IPS-18a (cell line): ENCODE results near the gene SPAG16.

Source experiments
- H3K27ac ChIP-seq: one replicate; pipeline ENCODE4 v1.5.1; 2013; ENCODE audit warnings: low read length
- H3K27me3 ChIP-seq: one replicate; pipeline ENCODE4 v1.6.1; 2013; ENCODE audit warnings: mild to moderate bottlenecking, low read length; ENCODE audit not compliant: control insufficient read depth, insufficient read depth
- H3K36me3 ChIP-seq: one replicate; pipeline ENCODE4 v1.6.1; 2013; ENCODE audit warnings: low read depth, low read length; ENCODE audit not compliant: control insufficient read depth
- H3K4me1 ChIP-seq: one replicate; pipeline ENCODE4 v1.6.1; 2013; ENCODE audit warnings: low read depth, low read length; ENCODE audit not compliant: control insufficient read depth
- H3K4me3 ChIP-seq: one replicate; pipeline ENCODE4 v1.5.1; 2013; ENCODE audit warnings: low read length
- H3K9ac ChIP-seq: one replicate; pipeline ENCODE4 v1.6.1; 2013; ENCODE audit warnings: mild to moderate bottlenecking, low read length, moderate library complexity
- H3K9me3 ChIP-seq: one replicate; pipeline ENCODE4 v1.6.1; 2013; ENCODE audit warnings: low read depth, low read length; ENCODE audit not compliant: control insufficient read depth

SPAG16 gene

DNA sequence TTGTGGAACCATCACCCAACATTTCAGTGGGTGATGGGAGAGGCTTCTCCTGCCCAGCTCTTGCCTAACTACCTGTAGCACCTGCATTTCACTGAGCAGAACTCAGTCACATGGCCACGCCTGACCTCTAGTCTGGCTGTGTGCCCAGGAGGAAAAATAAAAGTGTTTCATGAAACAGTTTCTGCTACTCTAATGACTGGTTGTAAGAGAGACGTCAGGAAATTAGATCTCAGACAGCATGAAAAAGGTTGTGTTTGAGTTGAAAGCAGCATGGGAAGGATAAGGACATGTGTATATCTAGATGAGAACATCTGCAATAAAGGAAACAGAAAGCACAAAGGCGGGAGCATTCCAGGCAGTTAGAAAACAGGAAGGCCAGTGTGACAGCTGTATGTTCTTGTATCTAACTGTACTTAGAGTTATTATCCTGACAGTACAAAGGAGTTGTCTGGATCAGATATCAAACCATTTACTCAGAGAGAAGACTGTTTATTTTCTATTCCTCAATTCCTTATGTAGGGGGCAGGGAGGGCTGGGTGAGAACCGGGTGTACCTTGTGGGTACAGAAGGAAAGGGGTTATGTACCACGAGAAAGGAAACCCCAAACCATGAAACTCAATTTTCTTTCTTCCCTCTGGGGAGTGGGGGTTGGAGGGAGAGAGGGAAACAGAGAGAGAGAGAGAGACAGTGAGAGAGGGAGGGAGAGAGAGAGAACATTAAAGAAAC lies 819.2 kb downstream of the SPAG16 start:
- Histone ChIP-seq H3K27ac (no peak overlapping the region), H3K9me3 (no peaks in the 10 kb centered on the region), H3K27me3 (no peaks in the 10 kb centered on the region), H3K36me3 (no peaks in the 10 kb centered on the region), H3K4me1 (peaks cover 11% of the 10 kb centered on the region), H3K9ac (no peak overlapping the region), H3K4me3 (no peak overlapping the region)

GRCh38 chr2:214104219-214104618 lies 820.0 kb downstream of the SPAG16 start:
- Histone ChIP-seq H3K9ac (no peak overlapping the region), H3K4me1 (peaks cover 11% of the 10 kb centered on the region), H3K36me3 (no peaks in the 10 kb centered on the region), H3K4me3 (no peak overlapping the region), H3K27ac (no peak overlapping the region), H3K9me3 (no peaks in the 10 kb centered on the region), H3K27me3 (no peaks in the 10 kb centered on the region)

DNA sequence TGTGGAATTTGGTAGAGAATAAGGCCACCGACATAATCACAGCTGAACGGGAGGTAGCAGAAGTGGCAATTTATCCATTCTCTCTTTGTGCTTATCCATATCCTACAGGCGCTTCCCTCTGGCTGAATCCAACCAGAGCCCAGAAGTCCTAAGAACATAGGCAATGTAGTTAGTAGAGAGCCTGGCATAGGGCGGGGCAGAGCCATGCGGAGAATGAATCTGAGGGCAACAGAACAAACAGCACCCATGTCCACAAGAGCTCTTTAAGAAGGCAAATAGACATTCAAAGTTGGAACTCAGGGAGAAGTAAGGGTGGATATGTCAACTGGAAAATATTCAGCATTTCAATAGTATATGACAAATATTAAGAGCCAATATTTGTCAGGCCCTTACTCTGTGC lies 820.7 kb downstream of the SPAG16 start:
- H3K9me3 ChIP-seq, result no peaks in the 10 kb centered on the region
- H3K27me3 ChIP-seq, result no peaks in the 10 kb centered on the region
- peaks cover 11% of the 10 kb centered on the region for H3K4me1 ChIP-seq
- H3K9ac ChIP-seq, result no peak overlapping the region
- H3K4me3 ChIP-seq, result no peak overlapping the region
- H3K36me3 ChIP-seq, result no peaks in the 10 kb centered on the region
- no peak overlapping the region for H3K27ac ChIP-seq

- Histone ChIP-seq H3K36me3 (no peaks in the 10 kb centered on the region), H3K9ac (no peak overlapping the region), H3K27ac (no peak overlapping the region), H3K4me3 (no peak overlapping the region), H3K27me3 (no peaks in the 10 kb centered on the region), H3K9me3 (no peaks in the 10 kb centered on the region), H3K4me1 (peaks cover 11% of the 10 kb centered on the region)
Observed at GRCh38 chr2:214107726-214108125, 823.5 kb downstream of the SPAG16 start.

- H3K4me1 ChIP-seq, result peaks cover 11% of the 10 kb centered on the region
- H3K4me3 ChIP-seq, result no peak overlapping the region
- no peaks in the 10 kb centered on the region for H3K9me3 ChIP-seq
- H3K27me3 ChIP-seq, result no peaks in the 10 kb centered on the region
- H3K9ac ChIP-seq, result no peak overlapping the region
- no peaks in the 10 kb centered on the region for H3K36me3 ChIP-seq
- H3K27ac ChIP-seq, result no peak overlapping the region
Observed at GRCh38 chr2:214108598-214108997, 824.3 kb downstream of the SPAG16 start.

DNA sequence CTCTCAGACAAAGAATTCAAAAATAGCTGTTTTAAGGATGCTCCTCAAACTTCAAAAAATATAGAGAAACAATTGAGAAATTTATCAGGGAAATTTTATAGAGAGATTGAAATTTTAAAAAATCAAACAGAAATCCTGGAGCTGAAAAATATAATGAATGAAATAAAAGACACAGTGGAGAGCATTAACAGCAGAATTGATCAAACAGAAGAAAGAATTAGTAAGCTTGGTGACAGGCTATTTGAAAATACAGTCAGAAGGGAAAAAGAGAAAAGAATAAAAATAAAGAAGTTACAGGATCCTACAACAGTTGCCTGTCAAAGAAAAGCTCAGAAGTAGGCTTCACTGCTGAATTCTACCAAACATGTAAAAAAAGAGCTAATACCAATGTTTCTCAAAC lies 832.8 kb downstream of the SPAG16 start:
- Histone ChIP-seq H3K4me1 (no peaks in the 10 kb centered on the region), H3K9me3 (no peaks in the 10 kb centered on the region), H3K27me3 (no peaks in the 10 kb centered on the region), H3K27ac (no peak overlapping the region), H3K4me3 (no peak overlapping the region), H3K9ac (no peak overlapping the region), H3K36me3 (no peaks in the 10 kb centered on the region)

DNA sequence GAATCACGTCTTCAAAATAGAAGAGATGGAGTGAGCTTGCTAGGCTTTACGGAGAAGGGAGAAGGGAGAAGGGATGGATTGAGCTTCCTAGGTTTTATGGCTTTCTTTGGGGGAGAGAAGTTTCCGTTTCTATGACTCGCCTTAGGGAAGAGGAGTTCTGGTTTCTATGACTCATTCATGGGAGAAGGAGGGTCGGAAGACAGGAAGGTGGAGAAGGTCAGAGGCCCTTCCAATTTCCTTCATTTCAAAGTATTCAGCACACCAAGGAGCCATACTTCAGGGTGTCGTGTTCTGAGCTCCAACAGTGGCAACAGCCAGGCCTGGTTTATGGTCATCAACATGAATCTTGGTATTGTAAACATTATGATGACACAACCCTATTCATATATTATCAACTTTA lies 841.9 kb downstream of the SPAG16 start:
- no peak overlapping the region for H3K9ac ChIP-seq
- no peaks in the 10 kb centered on the region for H3K27me3 ChIP-seq
- H3K4me3 ChIP-seq, result no peak overlapping the region
- no peaks in the 10 kb centered on the region for H3K9me3 ChIP-seq
- H3K36me3 ChIP-seq, result no peaks in the 10 kb centered on the region
- peak overlapping the region; percentile 35 for H3K27ac ChIP-seq
- H3K4me1 ChIP-seq, result peaks cover 49% of the 10 kb centered on the region

- H3K4me3 ChIP-seq, result peak overlapping the region; percentile 40
- H3K4me1 ChIP-seq, result peaks cover 49% of the 10 kb centered on the region
- peak overlapping the region; percentile 84 for H3K27ac ChIP-seq
- H3K9me3 ChIP-seq, result no peaks in the 10 kb centered on the region
- no peaks in the 10 kb centered on the region for H3K36me3 ChIP-seq
- peak overlapping the region; percentile 8 for H3K9ac ChIP-seq
- no peaks in the 10 kb centered on the region for H3K27me3 ChIP-seq
Observed at GRCh38 chr2:214127170-214127569, 842.9 kb downstream of the SPAG16 start.

DNA sequence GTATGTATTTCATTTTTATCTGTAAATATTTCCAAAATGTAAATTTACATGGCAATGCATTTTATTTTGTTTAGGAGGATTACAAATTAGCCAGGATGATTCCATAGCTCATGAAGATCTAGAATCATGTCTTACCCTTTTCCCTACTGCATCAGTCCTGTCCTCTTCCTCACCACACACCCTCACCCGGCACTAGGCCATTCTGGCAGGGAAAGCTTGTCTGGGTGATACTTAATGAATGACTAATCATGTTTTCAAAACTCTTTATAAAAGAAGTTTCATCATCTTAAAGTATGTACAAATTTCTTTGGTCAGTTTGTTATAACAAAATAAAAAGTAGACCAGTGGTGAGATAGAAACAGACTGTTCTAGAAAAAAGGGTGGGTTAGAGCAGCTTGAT lies 843.3 kb downstream of the SPAG16 start:
- peak overlapping the region; percentile 84 for H3K27ac ChIP-seq
- peaks cover 49% of the 10 kb centered on the region for H3K4me1 ChIP-seq

GRCh38 chr2:214128040-214128439 lies 843.8 kb downstream of the SPAG16 start:
- H3K9me3 ChIP-seq, result no peaks in the 10 kb centered on the region
- H3K27ac ChIP-seq, result peak overlapping the region; percentile 84
- H3K4me3 ChIP-seq, result peak overlapping the region; percentile 40
- peak overlapping the region; percentile 17 for H3K9ac ChIP-seq
- H3K36me3 ChIP-seq, result no peaks in the 10 kb centered on the region
- H3K27me3 ChIP-seq, result no peaks in the 10 kb centered on the region
- H3K4me1 ChIP-seq, result peaks cover 49% of the 10 kb centered on the region

More for the DNA sequence above, 843.3 kb downstream of the SPAG16 start:
- no peaks in the 10 kb centered on the region for H3K36me3 ChIP-seq
- H3K9ac ChIP-seq, result peak overlapping the region; percentile 8
- no peaks in the 10 kb centered on the region for H3K27me3 ChIP-seq
- peak overlapping the region; percentile 40 for H3K4me3 ChIP-seq
- no peaks in the 10 kb centered on the region for H3K9me3 ChIP-seq

- H3K27ac ChIP-seq, result no peak overlapping the region
- peaks cover 41% of the 10 kb centered on the region for H3K4me1 ChIP-seq
- H3K4me3 ChIP-seq, result no peak overlapping the region
- H3K36me3 ChIP-seq, result no peaks in the 10 kb centered on the region
- H3K9me3 ChIP-seq, result no peaks in the 10 kb centered on the region
- no peaks in the 10 kb centered on the region for H3K27me3 ChIP-seq
- no peak overlapping the region for H3K9ac ChIP-seq
Observed at GRCh38 chr2:214130114-214130513, 845.9 kb downstream of the SPAG16 start.

DNA sequence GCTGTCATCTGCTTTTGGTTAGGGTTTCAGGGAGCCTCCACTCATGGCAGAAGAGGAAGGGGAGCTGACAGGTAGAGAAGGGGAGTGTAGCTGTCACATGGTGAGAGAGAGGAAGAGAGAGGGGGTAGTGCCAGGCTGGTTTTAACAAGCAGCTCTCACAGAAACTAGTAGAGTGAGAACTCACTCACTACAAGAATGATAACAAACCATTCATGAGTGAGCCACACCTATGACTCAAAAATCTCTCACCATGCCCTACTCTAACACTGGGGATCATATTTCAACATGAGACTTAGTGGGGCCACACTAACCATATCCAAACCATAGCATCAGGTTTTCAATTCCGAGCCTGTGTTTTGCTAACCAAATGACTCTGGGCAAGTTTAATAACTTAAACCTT lies 851.7 kb downstream of the SPAG16 start:
- H3K27me3 ChIP-seq, result no peaks in the 10 kb centered on the region

More for the DNA sequence above, 851.7 kb downstream of the SPAG16 start:
- no peaks in the 10 kb centered on the region for H3K36me3 ChIP-seq
- no peaks in the 10 kb centered on the region for H3K9me3 ChIP-seq
- H3K9ac ChIP-seq, result no peak overlapping the region
- no peak overlapping the region for H3K4me3 ChIP-seq
- H3K27ac ChIP-seq, result no peak overlapping the region
- H3K4me1 ChIP-seq, result peaks cover 4% of the 10 kb centered on the region
